HEK293 (cell line): ENCODE measurements around the gene COL25A1.

Experiments
- CTCF ChIP-seq: fragments of 450-650 bp; formaldehyde crosslinking; IDR thresholded peaks from 2 replicates; pipeline ENCODE4 v1.5.1; 2016; ENCODE audit warnings: missing biosample characterization, missing genetic modification characterization
- ZNF132 ChIP-seq: fragments of 450-650 bp; formaldehyde crosslinking; IDR thresholded peaks from 2 replicates; pipeline ENCODE4 v1.5.1; 2017; ENCODE audit warnings: missing biosample characterization, missing genetic modification characterization, borderline replicate concordance

- TF ChIP-seq CTCF (tag by site-specific recombination) (no peak), ZNF132 (tag by site-specific recombination) (no peak)
These were observed 188.9 kb downstream of the COL25A1 start for GRCh38 chr4:109113521-109113920.
